CD4-positive, alpha-beta T cell treated with Interleukin-17A for 4 hours (primary cell): ENCODE data around the gene PSME3.
"Not testable (repeated sequence)": the region's sequence is repeated elsewhere in the genome, so short reads cannot be mapped to it uniquely, and the experiment has no call there.

Source experiments
- DNase-seq: peaks from one replicate; pipeline ENCODE4 v3.0.0-alpha.2; 2020; ENCODE audit warnings: mixed read lengths

PSME3 gene

GRCh38 chr17:42878924-42879595 lies 45.9 kb downstream of the PSME3 start:
- no peak for DNase-seq

DNA sequence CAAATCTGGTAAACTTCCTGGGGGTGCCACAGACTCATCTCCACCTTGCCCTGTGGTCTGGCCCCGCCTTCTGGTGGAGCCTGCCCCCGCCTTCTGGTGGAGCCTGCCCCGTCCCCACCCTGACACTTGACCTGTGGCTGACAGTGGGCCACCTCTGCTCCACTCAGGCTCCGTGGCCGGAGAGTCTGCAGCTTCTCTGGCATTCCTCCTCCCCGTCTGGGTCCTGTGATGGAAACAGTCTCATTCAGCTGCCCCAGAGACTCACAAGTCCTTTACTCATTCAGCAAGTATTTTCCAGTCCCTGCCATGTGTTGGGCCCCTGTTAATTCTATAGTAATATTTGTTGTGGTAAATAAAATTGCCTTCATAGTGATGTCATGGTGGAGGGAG lies 46.4 kb downstream of the PSME3 start:
- no peak for DNase-seq

- DNase-seq: no peak
Observed at GRCh38 chr17:42880776-42881310, 47.6 kb downstream of the PSME3 start.

DNA sequence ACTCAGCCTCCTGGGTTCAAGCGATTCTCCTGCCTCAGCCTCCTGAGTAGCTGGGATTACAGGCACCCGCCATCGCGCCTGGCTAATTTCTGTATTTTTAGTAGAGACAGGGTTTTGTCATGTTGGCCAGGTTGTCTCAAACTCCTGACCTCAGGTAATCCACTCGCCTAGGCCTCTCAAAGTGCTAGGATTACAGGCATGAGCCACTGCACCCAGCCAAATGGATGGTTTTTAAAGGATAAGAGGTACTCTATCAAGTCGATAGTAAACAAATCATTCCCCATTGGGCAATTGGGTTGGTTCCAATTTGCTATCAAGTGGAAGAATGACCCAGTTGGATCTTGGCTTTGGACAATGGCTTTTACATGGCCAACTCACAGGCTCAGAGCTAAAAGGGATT lies 48.5 kb downstream of the PSME3 start:
- not testable (repeated sequence) for DNase-seq

- DNase-seq: no peak
Observed at GRCh38 chr17:42882166-42882565, 49.0 kb downstream of the PSME3 start.

DNA sequence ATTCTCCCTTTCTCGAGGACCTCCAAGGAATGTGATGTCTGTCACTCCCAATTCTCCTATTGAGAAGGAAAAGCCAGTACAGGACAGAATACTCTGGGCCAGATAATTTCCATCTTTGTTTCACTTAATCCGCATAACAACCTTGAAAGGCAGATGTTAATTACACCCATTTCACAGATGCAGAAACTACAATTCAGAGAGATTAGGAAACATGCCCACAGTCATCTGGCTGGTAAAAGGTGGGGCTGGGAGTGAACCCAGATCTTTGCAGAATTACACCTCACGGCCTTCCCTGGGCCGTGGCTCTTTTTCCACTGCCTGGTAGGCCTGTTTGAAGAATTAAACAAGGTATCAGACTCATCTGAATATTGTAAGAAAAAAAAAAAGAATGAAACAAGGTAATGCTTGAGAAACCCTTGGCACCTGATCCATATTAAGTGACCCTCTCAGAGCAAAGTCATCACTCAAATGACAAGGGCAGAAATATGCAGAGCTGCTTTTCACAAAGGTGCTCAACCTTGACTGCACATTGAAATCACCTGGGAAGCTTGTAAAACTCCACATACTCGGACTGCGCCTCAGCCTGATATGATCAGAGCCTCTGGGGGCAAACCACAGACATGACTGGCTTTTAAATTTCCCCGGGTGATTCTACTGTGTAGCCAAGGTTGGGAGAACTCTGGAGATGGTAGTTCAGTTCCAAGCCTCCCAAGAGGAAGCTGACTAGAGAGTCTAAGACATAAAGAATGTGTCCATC lies 50.8 kb downstream of the PSME3 start:
- DNase-seq: no peak

- not testable (repeated sequence) for DNase-seq
Observed at GRCh38 chr17:42885806-42886205, 52.6 kb downstream of the PSME3 start.

- DNase-seq: no peak
Observed at GRCh38 chr17:42886283-42887176, 53.3 kb downstream of the PSME3 start.

DNA sequence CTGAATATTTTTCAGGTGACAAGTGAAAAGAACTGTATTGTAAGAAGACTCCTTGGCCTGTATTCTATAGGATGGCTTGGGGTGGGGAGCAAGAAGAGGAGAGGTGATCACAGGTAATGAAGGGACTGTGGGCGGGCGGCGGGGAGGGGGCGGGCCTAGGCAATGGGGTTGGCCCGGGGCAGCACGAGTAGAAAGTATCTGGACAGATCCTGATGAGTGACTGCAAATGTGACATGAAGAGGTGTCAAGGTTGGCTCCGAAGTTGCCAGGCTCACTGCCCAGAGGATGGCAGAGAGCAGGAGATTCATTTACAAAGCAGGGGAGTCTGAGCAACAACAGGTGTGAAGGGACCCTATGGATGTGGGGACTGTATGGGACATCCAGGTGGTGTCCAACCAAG lies 56.6 kb downstream of the PSME3 start:
- no peak for DNase-seq

DNA sequence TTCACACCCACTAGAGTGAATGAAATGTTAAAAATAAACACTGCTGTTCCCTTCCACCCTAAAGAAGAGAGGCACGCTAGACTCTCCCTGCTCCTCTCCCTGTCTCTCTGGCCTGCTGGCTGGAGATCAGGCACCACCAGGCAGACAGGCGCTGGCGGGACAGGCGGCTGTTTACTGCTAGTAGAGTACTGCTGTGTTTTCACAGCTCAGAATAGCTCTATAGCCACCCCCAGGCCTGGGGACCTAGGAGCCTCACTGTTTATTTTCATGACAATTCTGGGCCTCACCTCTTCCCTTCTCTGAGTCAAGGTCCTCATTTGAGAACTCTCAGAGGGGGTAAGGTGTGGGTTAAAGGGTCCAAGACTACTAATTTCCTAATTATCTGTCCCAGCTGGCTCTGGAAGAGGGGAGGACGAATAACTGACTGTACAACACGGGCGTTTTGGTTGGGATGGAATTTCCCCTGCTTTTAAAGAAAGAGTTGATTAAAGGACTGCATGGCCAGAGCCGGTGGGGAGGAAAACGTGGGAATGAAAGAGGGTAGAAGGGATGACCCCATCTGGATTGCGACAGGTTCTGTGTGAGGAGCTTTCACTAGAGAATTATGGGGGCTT lies 58.4 kb downstream of the PSME3 start:
- no peak for DNase-seq

- no peak for DNase-seq
Observed at GRCh38 chr17:42893359-42893758, 60.2 kb downstream of the PSME3 start.
